H1 (cell line): Measurements from ENCODE around the gene FMC1. TPM values are rescaled to one million over a fixed set of nuclear protein-coding genes. Genes with fewer than 3 reads are reported as not detected.

ENCODE experiments used
- CTCF ChIA-PET: fragments of 300-600 bp; sonication (Branson Sonifier 250); formaldehyde crosslinking; loops from one replicate; lab custom pipeline; 2021; ENCODE audit not compliant: partially characterized antibody; lab: Charles Lee
- POLR2A ChIA-PET: fragments of 300-600 bp; sonication (Branson Sonifier 250); formaldehyde crosslinking; loops from one replicate; lab custom pipeline; 2021; ENCODE audit warnings: inconsistent platforms; ENCODE audit not compliant: partially characterized antibody; lab: Charles Lee
- DNase-seq, 2 experiments: peaks; one replicate each; pipeline versions ENCODE4 v3.0.0 to v3.0.0-alpha.2; 2010 to 2022; ENCODE audit warnings: low spot score in 2 of 2, low read depth in 1 of 2, mixed read lengths in 1 of 2
- FAIRE-seq: peaks from 2 replicates; lab custom pipeline; 2011; peaks lifted over from hg19 to GRCh38; lab: Jason Lieb, UNC
- H2AFZ ChIP-seq: 2 replicates; pipeline ENCODE4 v1.8.1; 2012; ENCODE audit warnings: low read length, inconsistent platforms
- H2AK5ac ChIP-seq: 2 replicates; pipeline ENCODE4 v1.6.1; 2013; ENCODE audit warnings: low read depth, low read length
- H2BK120ac ChIP-seq: replicated peaks from 2 replicates; pipeline ENCODE3; 2013; ENCODE audit warnings: low read depth, low read length, inconsistent platforms
- H2BK12ac ChIP-seq: 2 replicates; pipeline ENCODE4 v1.6.1; 2013; ENCODE audit warnings: low read depth, low read length
- H2BK15ac ChIP-seq: 2 replicates; pipeline ENCODE4 v1.6.1; 2013; ENCODE audit warnings: low read length
- H2BK20ac ChIP-seq: 2 replicates; pipeline ENCODE4 v1.6.1; 2013; ENCODE audit warnings: low read length
- H2BK5ac ChIP-seq: 2 replicates; pipeline ENCODE4 v1.6.1; 2013; ENCODE audit warnings: low read depth, low read length
- H3K14ac ChIP-seq: 2 replicates; pipeline ENCODE4 v1.6.1; 2013; ENCODE audit warnings: inconsistent platforms; ENCODE audit not compliant: insufficient read length
- H3K18ac ChIP-seq: 2 replicates; pipeline ENCODE4 v1.6.1; 2013; ENCODE audit warnings: low read length; ENCODE audit errors: extremely low read depth
- H3K23ac ChIP-seq: 2 replicates; pipeline ENCODE4 v1.6.1; 2013; ENCODE audit warnings: inconsistent platforms; ENCODE audit not compliant: insufficient read length
- H3K23me2 ChIP-seq: 2 replicates; pipeline ENCODE4 v1.6.1; 2013; ENCODE audit warnings: low read depth, low read length
- H3K27ac ChIP-seq: 2 replicates; pipeline ENCODE4 v1.6.1; 2011; ENCODE audit warnings: low read depth, low read length, inconsistent platforms
- H3K27me3 ChIP-seq, 4 experiments: replicated peaks in 1 of 4; 1 replicate in 1 of 4; 2 replicates in 3 of 4; pipeline versions ENCODE4 v1.6.1 to v1.8.1; 2011 to 2013; ENCODE audit warnings: low read length in 3 of 4, mild to moderate bottlenecking in 3 of 4, inconsistent platforms in 2 of 4, mixed read lengths in 2 of 4, moderate library complexity in 1 of 4; ENCODE audit not compliant: control insufficient read depth in 3 of 4, insufficient read depth in 3 of 4; ENCODE audit errors: extremely low read depth in 1 of 4
- H3K36me3 ChIP-seq, 4 experiments: 2 replicates each; pipeline versions ENCODE4 v1.6.1 to v1.8.1; 2011 to 2013; ENCODE audit warnings: mild to moderate bottlenecking in 4 of 4, low read length in 3 of 4, moderate library complexity in 2 of 4, control low read depth in 1 of 4, inconsistent platforms in 1 of 4; ENCODE audit not compliant: insufficient read depth in 4 of 4, control insufficient read depth in 2 of 4
- H3K4ac ChIP-seq: replicated peaks from 2 replicates; pipeline ENCODE3; 2013; ENCODE audit warnings: low read length, low read depth, mixed read lengths, inconsistent platforms; ENCODE audit not compliant: insufficient read length
- H3K4me1 ChIP-seq, 4 experiments: replicated peaks in 1 of 4; 1 replicate in 1 of 4; 2 replicates in 3 of 4; pipeline versions ENCODE4 v1.6.1 to v1.8.1; 2011 to 2013; ENCODE audit warnings: low read length in 3 of 4, inconsistent platforms in 2 of 4, mixed read lengths in 1 of 4; ENCODE audit not compliant: insufficient read depth in 4 of 4, control insufficient read depth in 3 of 4
- H3K4me2 ChIP-seq, 2 experiments: 2 replicates each; pipeline versions ENCODE4 v1.6.1 to v1.8.1; 2011 to 2013; ENCODE audit warnings: low read depth in 2 of 2, low read length in 2 of 2, control low read depth in 1 of 2, inconsistent platforms in 1 of 2, mild to moderate bottlenecking in 1 of 2; ENCODE audit not compliant: insufficient read depth in 1 of 2
- H3K4me3 ChIP-seq, 4 experiments: fragments of 200-600, 300-600 bp in 1 of 4; sonication (generic), shearing (Covaris generic), sonication (Bioruptor Twin) in 1 of 4; 2 replicates each; pipeline versions ENCODE4 v1.5.1 to v1.8.1; 2011 to 2016; ENCODE audit warnings: low read length in 4 of 4, low read depth in 3 of 4, control low read depth in 2 of 4, inconsistent platforms in 2 of 4, mild to moderate bottlenecking in 2 of 4, mixed read lengths in 1 of 4, moderate library complexity in 1 of 4; ENCODE audit not compliant: insufficient read depth in 2 of 4; ENCODE audit errors: extremely low read depth in 1 of 4
- H3K56ac ChIP-seq: replicated peaks from 2 replicates; pipeline ENCODE3; 2013; ENCODE audit warnings: low read depth, mild to moderate bottlenecking, mixed read lengths, low read length, inconsistent platforms; ENCODE audit not compliant: insufficient read length
- H3K79me1 ChIP-seq: 2 replicates; pipeline ENCODE4 v1.6.1; 2013; ENCODE audit warnings: low read depth, low read length, control low read depth
- H3K79me2 ChIP-seq, 2 experiments: 2 replicates each; pipeline versions ENCODE4 v1.6.1 to v1.8.1; 2012 to 2013; ENCODE audit warnings: low read length in 2 of 2, mild to moderate bottlenecking in 2 of 2, inconsistent platforms in 1 of 2; ENCODE audit not compliant: insufficient read depth in 2 of 2, control insufficient read depth in 1 of 2
- H3K9ac ChIP-seq, 4 experiments: replicated peaks in 1 of 4; 1 replicate in 1 of 4; 2 replicates in 3 of 4; pipeline versions ENCODE4 v1.6.1 to v1.8.1; 2011 to 2013; ENCODE audit warnings: low read depth in 3 of 4, low read length in 3 of 4, control low read depth in 2 of 4, mild to moderate bottlenecking in 2 of 4, moderate library complexity in 2 of 4, inconsistent platforms in 1 of 4; ENCODE audit errors: extremely low read depth in 1 of 4
- H3K9me3 ChIP-seq, 2 experiments: 2 replicates each; pipeline versions ENCODE4 v1.6.1 to v1.8.1; 2012 to 2013; ENCODE audit warnings: mild to moderate bottlenecking in 2 of 2, moderate library complexity in 2 of 2, control low read depth in 1 of 2, inconsistent platforms in 1 of 2, low read depth in 1 of 2, low read length in 1 of 2, mixed read lengths in 1 of 2; ENCODE audit not compliant: insufficient read depth in 2 of 2
- H4K20me1 ChIP-seq, 2 experiments: replicated peaks in 1 of 2; 2 replicates each; pipeline versions ENCODE3 to v1.8.1; 2011 to 2013; ENCODE audit warnings: inconsistent platforms in 2 of 2, low read length in 2 of 2, mild to moderate bottlenecking in 1 of 2; ENCODE audit not compliant: insufficient read depth in 2 of 2, control insufficient read depth in 1 of 2
- H4K5ac ChIP-seq: 2 replicates; pipeline ENCODE4 v1.6.1; 2013; ENCODE audit warnings: low read length, low read depth, mixed read lengths, inconsistent platforms; ENCODE audit not compliant: insufficient read length
- H4K8ac ChIP-seq: 2 replicates; pipeline ENCODE4 v1.8.0; 2013; ENCODE audit warnings: mild to moderate bottlenecking, moderate library complexity, low read length, inconsistent platforms; ENCODE audit not compliant: insufficient read depth; ENCODE audit errors: extremely low read depth
- H4K91ac ChIP-seq: replicated peaks from 2 replicates; pipeline ENCODE3; 2013; ENCODE audit warnings: low read length, mixed read lengths, inconsistent platforms; ENCODE audit not compliant: insufficient read length
- BCL11A ChIP-seq, 2 experiments: IDR thresholded peaks; one replicate each; pipeline ENCODE4 v1.6.1; 2011; ENCODE audit warnings: low read depth in 2 of 2, low read length in 2 of 2, mild to moderate bottlenecking in 2 of 2
- EZH2 ChIP-seq: fragments of 200-600 bp; sonication (generic); IDR thresholded peaks from 2 replicates; pipeline ENCODE4 v1.7.1; 2012; ENCODE audit warnings: low read depth, mild to moderate bottlenecking, moderate library complexity, low read length, inconsistent platforms; ENCODE audit not compliant: severe bottlenecking
- KDM4A ChIP-seq: IDR thresholded peaks from one replicate; pipeline ENCODE4 v1.7.1; 2012; ENCODE audit warnings: low read depth, mild to moderate bottlenecking, moderate library complexity, low read length, inconsistent platforms; ENCODE audit not compliant: severe bottlenecking
- WGBS, 2 experiments: shearing (Covaris generic) in 1 of 2; methylation state at CpG; one replicate each; pipeline versions ENCODE4 v1.1.6 to v1.1.7; 2013 to 2015; ENCODE audit warnings: low lambda C conversion rate in 2 of 2, mixed read lengths in 2 of 2, inconsistent platforms in 1 of 2, low coverage in 1 of 2, missing lambda C conversion rate in 1 of 2; ENCODE audit not compliant: insufficient replicate concordance in 2 of 2, insufficient coverage in 1 of 2, insufficient read length in 1 of 2; ENCODE audit errors: extremely low coverage in 1 of 2, missing lambda C conversion rate in 1 of 2; 5-methylcytosine and 5-hydroxymethylcytosine counted together
- polyA plus RNA-seq, 7 experiments: library from polyadenylated mRNA; depleted of rRNA in 3 of 7; stranded (reverse) in 5 of 7; unstranded in 2 of 7; fragments of >200 nt in 5 of 7; fragments of 200-250 nt in 2 of 7; gene quantifications; 1 replicate in 5 of 7; 2 replicates in 1 of 7; 4 replicates in 1 of 7; pipeline versions ENCODE4 v1.2.1 to v1.2.3, GENCODE V29; 2011 to 2013; ENCODE audit warnings: missing spikeins in 2 of 7, mixed read lengths in 2 of 7
- total RNA-seq: library from RNA; stranded (reverse); fragmentation: NEBNext Ultra II Directional; extraction: Animal tissue kit (Norgen Biotek cat#: 25700); gene quantifications from 2 replicates; pipeline ENCODE4 v1.2.1, GENCODE V29; 2021

FMC1 gene
- total and polyA plus RNA-seq, 2 of the 8 experiments (the other 6 are each of a cell fraction or from before 2014, with no cell fraction given): 15.8 to 28.4 TPM

DNA sequence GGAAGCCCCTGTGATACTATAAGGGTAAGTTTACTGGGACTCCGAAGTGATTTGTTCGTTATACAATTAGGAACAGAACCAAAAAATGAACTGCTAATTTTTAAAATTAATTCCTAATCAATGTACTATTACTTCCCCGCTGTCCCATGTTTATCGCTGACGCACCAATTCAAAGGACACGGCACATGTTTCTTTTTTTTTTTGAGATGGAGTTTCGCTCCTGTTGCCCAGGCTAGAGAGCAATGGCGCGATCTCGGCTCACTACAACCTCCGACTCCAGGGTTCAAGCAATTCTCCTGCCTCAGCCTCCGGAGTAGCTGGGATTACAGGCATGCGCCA, 1.5 kb upstream of the FMC1 start:
- H2BK5ac ChIP-seq: no peak overlapping the region
- H4K8ac ChIP-seq: no peak overlapping the region
- H3K27ac ChIP-seq: no peak overlapping the region
- H3K4me3 ChIP-seq: peak overlapping the region; percentile 79 to 98 (median 92); a peak in 6 of 8 replicates
- H2BK20ac ChIP-seq: no peak overlapping the region
- 0 out of 2 replicates have a peak, but pooled peaks cover 2% of the 10 kb centered on the region for H3K79me1 ChIP-seq
- H4K5ac ChIP-seq: no peak overlapping the region
- H3K4ac ChIP-seq: no peak overlapping the region
- no peak overlapping the region for H3K18ac ChIP-seq
- no peak overlapping the region for H3K14ac ChIP-seq
- DNase-seq: no peak
- no peak overlapping the region for H3K9ac ChIP-seq
- no peak overlapping the region for H2BK15ac ChIP-seq
- peaks cover 0 to 21% of the 10 kb centered on the region in 2 experiments; a peak in 2 of 4 replicates for H3K79me2 ChIP-seq
- peaks cover 2% of the 10 kb centered on the region; the same call in 1 of the 2 replicates for H3K23me2 ChIP-seq
- peaks cover 0 to 5% of the 10 kb centered on the region in 2 experiments; a peak in 2 of 4 replicates for H3K9me3 ChIP-seq
- H3K4me2 ChIP-seq: no peak overlapping the region; a peak in 3 of 4 replicates
- H3K27me3 ChIP-seq: peaks cover 0 to 1% (median 0%) of the 10 kb centered on the region in 4 experiments; a peak in 1 of 7 replicates
- TF ChIP-seq KDM4A (peak; percentile 37), EZH2 (no peak), BCL11A (IDR thresholded peaks at IDR 0.05; ENCODE audit: low read depth in 2 of 2, low read length in 2 of 2) (no peak)
- 84% methylated on average over 13 of the region's 13 CpGs; no CpG with 5 or more reads in 1 of the 2 experiments for WGBS, 2 experiments
- no peak for FAIRE-seq
- no peak overlapping the region for H4K91ac ChIP-seq
- ChIA-PET POLR2A (interaction anchor here (0.8 to 2.6 kb wide), 12 partner anchors 10 to 232 kb away, joined by 3 to 30 read pairs (median 4); partner anchors contain the start of genes LUC7L2 and UBN2), CTCF (interaction anchor here (0.6 to 8.9 kb wide), 7 partner anchors 11 to 60 kb away, joined by 3 to 54 read pairs (median 3); no protein-coding TSS in a partner anchor)
- H4K20me1 ChIP-seq: no peaks in the 10 kb centered on the region
- no peak overlapping the region for H3K23ac ChIP-seq
- H2BK120ac ChIP-seq: no peak overlapping the region
- no peak overlapping the region for H2AK5ac ChIP-seq
- H3K4me1 ChIP-seq: peaks cover 0 to 5% (median 4%) of the 10 kb centered on the region in 4 experiments; a peak in 5 of 7 replicates
- H2BK12ac ChIP-seq: no peak overlapping the region
- H2AFZ ChIP-seq: no peak overlapping the region
- 0 out of 8 replicates have a peak, but pooled peaks cover 0 to 3% (median 0%) of the 10 kb centered on the region in 4 experiments for H3K36me3 ChIP-seq
- no peak overlapping the region for H3K56ac ChIP-seq
